OCI-LY7 (cell line): ENCODE measurements around the gene NPAT. TPM values are rescaled to one million over a fixed set of nuclear protein-coding genes. Genes with fewer than 3 reads are reported as not detected.
A peak's percentile ranks its signal among the peaks of the same experiment; 100 is the strongest.

Source experiments
- BruUV-seq: library from RNA; stranded (reverse); fragments of 400-500 nt; replicated peaks from 2 replicates; lab custom pipeline; 2021; lab: Mats Ljungman, UMichigan
- CTCF ChIA-PET: fragments of 300-600 bp; sonication (Branson Sonifier 250); formaldehyde crosslinking; loops from one replicate; lab custom pipeline; 2022; ENCODE audit warnings: antibody characterized with exemption; ENCODE audit not compliant: unreplicated experiment; lab: Charles Lee
- POLR2A ChIA-PET: fragments of 300-600 bp; sonication (Branson Sonifier 250); formaldehyde crosslinking; loops from one replicate; lab custom pipeline; 2022; ENCODE audit warnings: antibody characterized with exemption; lab: Charles Lee
- DNase-seq: peaks from one replicate; pipeline ENCODE4 v3.0.0-alpha.2; 2015; ENCODE audit warnings: low spot score
- H2AFZ ChIP-seq: fragments of 200-600 bp; sonication (generic), shearing (Covaris generic); 2 replicates; pipeline ENCODE4 v1.6.1; 2014; ENCODE audit warnings: mild to moderate bottlenecking, antibody characterized with exemption, low read length, moderate library complexity
- H3K27ac ChIP-seq: fragments of 200-600 bp; sonication (generic); 2 replicates; pipeline ENCODE4 v1.5.1; 2014; ENCODE audit warnings: mixed run types, low read depth, mild to moderate bottlenecking, moderate library complexity, low read length, inconsistent platforms; ENCODE audit not compliant: poor library complexity, severe bottlenecking
- H3K36me3 ChIP-seq: fragments of 200-600 bp; sonication (generic); 2 replicates; pipeline ENCODE4 v1.6.1; 2014; ENCODE audit warnings: mild to moderate bottlenecking, antibody characterized with exemption, low read length, moderate library complexity, mixed read lengths; ENCODE audit not compliant: insufficient read depth
- H3K4me1 ChIP-seq: fragments of 200-600 bp; sonication (generic); 2 replicates; pipeline ENCODE4 v1.5.1; 2014; ENCODE audit warnings: mild to moderate bottlenecking, low read length; ENCODE audit not compliant: insufficient read depth, poor library complexity, severe bottlenecking
- H3K4me2 ChIP-seq: fragments of 200-600 bp; sonication (generic); 2 replicates; pipeline ENCODE4 v1.6.1; 2014; ENCODE audit warnings: mild to moderate bottlenecking, low read length
- H3K4me3 ChIP-seq: fragments of 200-600 bp; sonication (generic); 2 replicates; pipeline ENCODE4 v1.5.1; 2014; ENCODE audit warnings: mild to moderate bottlenecking, low read depth, low read length; ENCODE audit not compliant: poor library complexity, severe bottlenecking
- H3K79me2 ChIP-seq: fragments of 200-600 bp; sonication (generic); 2 replicates; pipeline ENCODE4 v1.6.1; 2016; ENCODE audit warnings: low read depth, mild to moderate bottlenecking, low read length, moderate library complexity, mixed read lengths; ENCODE audit not compliant: insufficient read depth
- H3K9me2 ChIP-seq: fragments of 200-600 bp; sonication (generic); 2 replicates; pipeline ENCODE4 v1.6.1; 2016; ENCODE audit warnings: mild to moderate bottlenecking, low read length, mixed read lengths; ENCODE audit not compliant: insufficient read depth
- H3K9me3 ChIP-seq: fragments of 200-600 bp; sonication (generic); 2 replicates; pipeline ENCODE4 v1.6.1; 2014; ENCODE audit warnings: mild to moderate bottlenecking, mixed run types, low read length, mixed read lengths
- H4K20me1 ChIP-seq: fragments of 200-600 bp; sonication (generic); 2 replicates; pipeline ENCODE4 v1.6.1; 2014; ENCODE audit warnings: mild to moderate bottlenecking, antibody characterized with exemption, low read length, moderate library complexity, mixed read lengths; ENCODE audit not compliant: insufficient read depth
- CTCF ChIP-seq: fragments of 200-600 bp; sonication (generic); conservative IDR thresholded peaks from 2 replicates; pipeline ENCODE4 v1.5.1; 2014; ENCODE audit warnings: mild to moderate bottlenecking, antibody characterized with exemption, low read length, moderate library complexity, mixed read lengths
- EZH2phosphoT487 ChIP-seq: fragments of 200-600 bp; sonication (generic); IDR thresholded peaks from 2 replicates; pipeline ENCODE4 v1.6.1; 2018; ENCODE audit warnings: low read depth, borderline replicate concordance, mild to moderate bottlenecking, mixed run types, antibody characterized with exemption, low read length, moderate library complexity, mixed read lengths
- intact Hi-C: fragments of 100-400 bp; cut with micrococcal nuclease; formaldehyde crosslinking; loops from one replicate; pipeline ENCODE4 v1.10.0; 2022; ENCODE audit not compliant: unreplicated experiment
- total RNA-seq, 2 experiments: library from RNA; depleted of rRNA in 1 of 2; stranded (reverse); fragments of >200 nt in 1 of 2; shearing (Covaris generic) in 1 of 2; gene quantifications; 2 replicates each; pipeline ENCODE4 v1.2.3, GENCODE V29; 2014 to 2022

The NPAT gene
- total RNA-seq, 2 experiments from 2014 or later, result 22.6 to 26.9 TPM

DNA sequence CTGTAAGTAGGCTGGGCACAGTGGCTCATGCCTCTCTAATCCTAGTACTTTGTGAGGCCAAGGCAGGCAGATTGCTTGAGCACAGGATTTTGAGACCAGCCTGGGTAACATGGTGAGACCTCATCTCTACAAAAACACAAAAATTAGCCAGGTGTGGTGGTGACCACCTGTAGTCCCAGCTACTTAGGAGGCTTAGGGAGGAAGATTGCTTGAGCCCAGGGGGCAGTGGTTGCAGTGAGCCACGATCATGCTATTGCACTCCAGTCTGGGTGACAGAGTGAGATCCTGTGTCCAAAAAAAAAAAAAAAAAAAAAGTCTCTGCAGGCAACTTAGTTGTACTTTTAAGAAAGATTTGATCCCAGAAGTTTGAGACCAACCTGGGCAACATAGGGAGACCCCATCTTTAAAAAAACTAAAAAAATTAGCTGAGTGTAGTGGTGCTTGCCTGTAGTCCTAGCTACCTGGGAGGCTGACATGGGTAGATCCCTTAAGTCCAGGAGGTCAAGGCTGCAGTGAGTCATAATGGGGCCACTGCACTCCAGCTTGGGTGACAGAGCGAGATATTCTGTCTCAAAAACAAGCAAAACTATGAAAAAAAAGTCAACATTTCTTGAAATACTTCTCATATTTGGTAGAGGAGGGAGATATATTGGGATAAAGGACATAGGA lies 11.0 kb upstream of the NPAT start:
- intact Hi-C loops, result no loop called here
- Histone ChIP-seq H3K4me1 (peaks cover 35% of the 10 kb centered on the region), H4K20me1 (no peaks in the 10 kb centered on the region), H3K4me3 (no peak overlapping the region), H3K79me2 (peaks cover 24% of the 10 kb centered on the region; the same call in 1 of the 2 replicates), H3K9me2 (no peaks in the 10 kb centered on the region), H3K36me3 (peaks cover 96% of the 10 kb centered on the region), H3K27ac (no peak overlapping the region), H3K4me2 (no peak overlapping the region), H2AFZ (no peak overlapping the region), H3K9me3 (peaks cover 4% of the 10 kb centered on the region; the same call in 1 of the 2 replicates)
- TF ChIP-seq EZH2phosphoT487, result no peak
- no peak for TF ChIP-seq CTCF
- ChIA-PET POLR2A (interaction anchor here (0.7 kb wide), 2 partner anchors 11 to 72 kb away, joined by 6 to 10 read pairs; partner anchors contain the start of gene NPAT), CTCF (no interaction called here)
- no peak for DNase-seq
- no TSS peak for BruUV-seq

DNA sequence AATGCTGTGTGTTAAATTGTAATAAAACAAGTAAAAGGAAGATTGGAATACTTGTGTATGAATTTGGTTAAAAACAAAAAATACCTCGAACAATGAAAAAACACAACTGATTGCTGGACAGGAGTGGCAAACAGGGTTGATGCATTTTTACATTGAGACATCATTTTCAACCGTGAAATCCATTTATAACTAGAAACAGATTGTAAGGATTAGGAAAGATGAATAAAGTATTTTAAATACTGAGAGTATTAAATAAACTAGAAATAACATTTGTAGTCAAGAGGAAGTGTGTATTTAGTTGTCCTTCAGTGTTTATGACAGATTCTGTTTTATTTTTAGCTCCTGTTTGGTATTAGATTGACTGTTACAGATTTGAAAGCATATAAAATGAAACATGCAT lies 5.8 kb upstream of the NPAT start:
- Histone ChIP-seq H3K9me2 (no peaks in the 10 kb centered on the region), H3K79me2 (peaks cover 64% of the 10 kb centered on the region), H3K36me3 (peaks cover 69% of the 10 kb centered on the region), H3K4me3 (no peak overlapping the region), H3K4me2 (0 out of 2 replicates have a peak overlapping the region, but pooled peaks have one; percentile 27), H4K20me1 (no peaks in the 10 kb centered on the region; the same call in 1 of the 2 replicates), H3K27ac (peak overlapping the region; percentile 17), H2AFZ (no peak overlapping the region), H3K4me1 (peaks cover 22% of the 10 kb centered on the region), H3K9me3 (no peaks in the 10 kb centered on the region)
- no TSS peak for BruUV-seq
- intact Hi-C loops, result loop anchor here (10.0 kb wide), 1 partner anchor 663 kb away; the partner anchor contains the start of gene ALKBH8
- POLR2A ChIA-PET, result interaction anchor here (0.6 to 1.5 kb wide), 7 partner anchors 9 to 96 kb away, joined by 3 to 8 read pairs (median 4); no protein-coding TSS in a partner anchor
- no peak for DNase-seq
- CTCF ChIA-PET, result no interaction called here
- TF ChIP-seq EZH2phosphoT487, result no peak
- no peak for TF ChIP-seq CTCF

DNA sequence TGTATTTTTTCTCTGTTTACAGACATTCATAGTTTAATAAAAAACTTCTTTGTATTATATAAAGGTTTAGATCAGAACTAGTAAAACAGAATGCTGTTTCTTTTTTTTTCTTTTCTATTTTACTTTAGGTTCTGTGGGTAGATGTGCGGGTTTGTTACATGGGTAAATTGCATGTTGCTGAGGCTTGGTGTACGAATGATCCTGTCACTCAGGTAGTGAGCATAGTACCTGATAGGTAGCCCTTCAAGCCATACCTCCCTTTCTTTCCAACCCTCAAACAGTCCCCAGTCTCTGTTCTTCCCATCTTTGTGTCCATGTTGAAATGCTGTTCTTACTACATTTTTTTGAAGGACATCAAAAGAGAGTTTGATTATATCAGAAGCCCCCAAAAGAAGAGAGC lies 3.6 kb upstream of the NPAT start:
- Histone ChIP-seq H4K20me1 (peaks cover 8% of the 10 kb centered on the region; the same call in 1 of the 2 replicates), H3K4me2 (peak overlapping the region; percentile 84), H3K4me3 (peak overlapping the region; percentile 93), H3K9me2 (no peaks in the 10 kb centered on the region), H2AFZ (no peak overlapping the region), H3K36me3 (peaks cover 47% of the 10 kb centered on the region), H3K27ac (peak overlapping the region; percentile 90), H3K4me1 (peaks cover 23% of the 10 kb centered on the region), H3K79me2 (peaks cover 78% of the 10 kb centered on the region), H3K9me3 (no peaks in the 10 kb centered on the region)
- no TSS peak for BruUV-seq
- TF ChIP-seq EZH2phosphoT487, result no peak
- TF ChIP-seq CTCF, result no peak
- no peak for DNase-seq
- intact Hi-C loops, result loop anchor here (10.0 kb wide), 1 partner anchor 661 kb away; the partner anchor contains the start of gene ALKBH8
- CTCF ChIA-PET, result no interaction called here
- POLR2A ChIA-PET, result interaction anchor here (0.6 to 5.5 kb wide), 4 partner anchors 11 to 114 kb away, joined by 3 to 58 read pairs (median 4); no protein-coding TSS in a partner anchor
